HK-2 (cell line): ENCODE measurements around the gene TNFRSF11A.

Source experiments
- DNase-seq: peaks from one replicate; pipeline ENCODE4 v3.0.0-alpha.2; 2018; ENCODE audit not compliant: unreplicated experiment

Gene TNFRSF11A

GRCh38 chr18:62418258-62418657 is 93.1 kb downstream of the TNFRSF11A start:
- no peak for DNase-seq

- peak; percentile 26 for DNase-seq
These were observed 95.0 kb downstream of the TNFRSF11A start for GRCh38 chr18:62420151-62420512.

- DNase-seq: peak; percentile 35
These were observed 95.6 kb downstream of the TNFRSF11A start for GRCh38 chr18:62420513-62421209.

- DNase-seq: peak; percentile 46
These were observed 100.5 kb downstream of the TNFRSF11A start for GRCh38 chr18:62425465-62426190.

GRCh38 chr18:62426191-62426488 is 101.0 kb downstream of the TNFRSF11A start:
- no peak for DNase-seq

- no peak for DNase-seq
These were observed 107.1 kb downstream of the TNFRSF11A start for GRCh38 chr18:62432176-62432575.

- no peak for DNase-seq
These were observed 109.7 kb downstream of the TNFRSF11A start for GRCh38 chr18:62434798-62435197.

GRCh38 chr18:62435435-62436031 is 110.4 kb downstream of the TNFRSF11A start:
- DNase-seq: no peak

GRCh38 chr18:62436636-62437234 is 111.6 kb downstream of the TNFRSF11A start:
- DNase-seq: no peak

- no peak for DNase-seq
These were observed 112.3 kb downstream of the TNFRSF11A start for GRCh38 chr18:62437235-62438017.

- no peak for DNase-seq
These were observed 112.9 kb downstream of the TNFRSF11A start for GRCh38 chr18:62438018-62438329.

GRCh38 chr18:62438402-62438801 is 113.3 kb downstream of the TNFRSF11A start:
- DNase-seq: no peak

- no peak for DNase-seq
These were observed 113.8 kb downstream of the TNFRSF11A start for GRCh38 chr18:62438866-62439265.
